WTC11 (cell line): ENCODE results near the gene GH1. TPM values are rescaled to one million over a fixed set of nuclear protein-coding genes. Genes with fewer than 3 reads are reported as not detected.

Experiments
- ATAC-seq: fragments of 200-7000 bp; cut with Tn5 transposase; 2 replicates; pipeline ENCODE4 v1.10.0; 2021; ENCODE audit warnings: mild to moderate bottlenecking, moderate library complexity
- CTCF ChIA-PET: fragments of 300-600 bp; sonication (Branson Sonifier 250); formaldehyde crosslinking; loops from one replicate; lab custom pipeline; 2021; ENCODE audit warnings: antibody characterized with exemption; lab: Charles Lee
- POLR2A ChIA-PET: fragments of 350-600 bp; sonication (Branson Sonifier 250); formaldehyde crosslinking; loops from one replicate; lab custom pipeline; 2021; ENCODE audit warnings: antibody characterized with exemption; lab: Charles Lee
- DNase-seq: peaks from one replicate; pipeline ENCODE4 v3.0.0; 2021; ENCODE audit warnings: low spot score
- H3K27ac Mint-ChIP-seq: 2 replicates; pipeline ENCODE4 v1.8.0; 2021; ENCODE audit warnings: mixed read lengths
- H3K27me3 Mint-ChIP-seq: 2 replicates; pipeline ENCODE4 v1.8.0; 2021; ENCODE audit warnings: low read depth, mild to moderate bottlenecking, moderate library complexity, mixed read lengths
- H3K36me3 Mint-ChIP-seq: 2 replicates; pipeline ENCODE4 v1.8.0; 2021; ENCODE audit warnings: mixed read lengths
- H3K4me1 Mint-ChIP-seq: 2 replicates; pipeline ENCODE4 v1.8.0; 2022; ENCODE audit warnings: mixed read lengths
- H3K4me3 Mint-ChIP-seq: 2 replicates; pipeline ENCODE4 v1.8.0; 2021; ENCODE audit warnings: mild to moderate bottlenecking, moderate library complexity, mixed read lengths
- H3K9me3 Mint-ChIP-seq: 2 replicates; pipeline ENCODE4 v1.8.0; 2021; ENCODE audit warnings: mixed read lengths
- ARID4B ChIP-seq: sonication (generic); formaldehyde crosslinking; IDR thresholded peaks from 2 replicates; pipeline ENCODE4 v1.8.0; 2023; ENCODE audit warnings: missing genetic modification reagents, mild to moderate bottlenecking, borderline replicate concordance
- CBFB ChIP-seq: sonication (generic); formaldehyde crosslinking; IDR thresholded peaks from 2 replicates; pipeline ENCODE4 v1.8.1; 2022; ENCODE audit warnings: mild to moderate bottlenecking, low read depth, missing genetic modification reagents
- EMX1 ChIP-seq: fragments of 250-450 bp; sonication (Bioruptor Pico); IDR thresholded peaks from 2 replicates; pipeline ENCODE4 v1.8.0; 2021; ENCODE audit warnings: mild to moderate bottlenecking
- ESRRA ChIP-seq: sonication (generic); formaldehyde crosslinking; IDR thresholded peaks from 2 replicates; pipeline ENCODE4 v1.8.1; 2022; ENCODE audit warnings: mild to moderate bottlenecking, missing genetic modification reagents, borderline replicate concordance
- FOXJ3 ChIP-seq: sonication (generic); formaldehyde crosslinking; IDR thresholded peaks from 2 replicates; pipeline ENCODE4 v1.9.0; 2021; ENCODE audit warnings: missing genetic modification reagents, mild to moderate bottlenecking, borderline replicate concordance
- FOXK1 ChIP-seq: sonication (generic); formaldehyde crosslinking; IDR thresholded peaks from 2 replicates; pipeline ENCODE4 v1.8.0; 2022; ENCODE audit warnings: mild to moderate bottlenecking, moderate library complexity, missing genetic modification reagents
- GABPB1 ChIP-seq: sonication (generic); formaldehyde crosslinking; IDR thresholded peaks from 2 replicates; pipeline ENCODE4 v1.8.1; 2023; ENCODE audit warnings: mild to moderate bottlenecking, missing genetic modification reagents
- GTF2I ChIP-seq: fragments of 250-450 bp; sonication (Bioruptor Pico); conservative IDR thresholded peaks from 2 replicates; pipeline ENCODE4 v1.4.0; 2021; ENCODE audit warnings: mild to moderate bottlenecking
- KAT7 ChIP-seq: sonication (generic); formaldehyde crosslinking; IDR thresholded peaks from 2 replicates; pipeline ENCODE4 v1.8.1; 2023; ENCODE audit warnings: missing genetic modification reagents, mild to moderate bottlenecking, borderline replicate concordance
- MAX ChIP-seq: sonication (generic); formaldehyde crosslinking; IDR thresholded peaks from 2 replicates; pipeline ENCODE4 v1.8.0; 2022; ENCODE audit warnings: mild to moderate bottlenecking, missing genetic modification reagents
- OVOL2 ChIP-seq: fragments of 250-450 bp; sonication (Bioruptor Pico); IDR thresholded peaks from 2 replicates; pipeline ENCODE4 v1.9.0; 2021; ENCODE audit warnings: mild to moderate bottlenecking, borderline replicate concordance
- PRRX2 ChIP-seq: fragments of 250-450 bp; sonication (Bioruptor Pico); IDR thresholded peaks from 2 replicates; pipeline ENCODE4 v1.8.0; 2021; ENCODE audit warnings: mild to moderate bottlenecking
- TCF7 ChIP-seq: sonication (generic); formaldehyde crosslinking; IDR thresholded peaks from 2 replicates; pipeline ENCODE4 v1.8.0; 2022; ENCODE audit warnings: mild to moderate bottlenecking, low read depth, missing genetic modification reagents, moderate library complexity
- ZBTB21 ChIP-seq: sonication (generic); formaldehyde crosslinking; IDR thresholded peaks from 2 replicates; pipeline ENCODE4 v1.8.1; 2023; ENCODE audit warnings: mild to moderate bottlenecking, missing genetic modification reagents, borderline replicate concordance
- ZNF263 ChIP-seq: sonication (generic); formaldehyde crosslinking; IDR thresholded peaks from 2 replicates; pipeline ENCODE4 v1.8.1; 2022; ENCODE audit warnings: low read depth, mild to moderate bottlenecking, moderate library complexity, missing genetic modification reagents
- ZNF396 ChIP-seq: fragments of 250-450 bp; sonication (Bioruptor Pico); IDR thresholded peaks from 2 replicates; pipeline ENCODE4 v1.8.0; 2021; ENCODE audit warnings: mild to moderate bottlenecking, moderate library complexity, borderline replicate concordance
- ZNF416 ChIP-seq: fragments of 250-450 bp; sonication (Bioruptor Pico); IDR thresholded peaks from 2 replicates; pipeline ENCODE4 v1.9.0; 2021; ENCODE audit warnings: mild to moderate bottlenecking, inconsistent platforms
- total RNA-seq: library from RNA; stranded (reverse); gene quantifications from 3 replicates; pipeline ENCODE4 v1.2.3, GENCODE V29; 2021
- TF ChIP-seq, protein P1 (sequence below): sonication (generic); formaldehyde crosslinking; IDR thresholded peaks from 2 replicates; pipeline ENCODE4 v1.8.1; 2023; ENCODE audit warnings: mild to moderate bottlenecking, missing genetic modification reagents, moderate library complexity
- TF ChIP-seq, protein P2 (sequence below): sonication (generic); formaldehyde crosslinking; IDR thresholded peaks from 2 replicates; pipeline ENCODE4 v1.8.0; 2023; ENCODE audit warnings: mild to moderate bottlenecking, missing genetic modification reagents
- TF ChIP-seq, protein P3 (sequence below): sonication (generic); formaldehyde crosslinking; IDR thresholded peaks from 2 replicates; pipeline ENCODE4 v1.8.1; 2022; ENCODE audit warnings: low read depth, mild to moderate bottlenecking, moderate library complexity, missing genetic modification reagents, borderline replicate concordance
- TF ChIP-seq, protein P4 (sequence below): sonication (generic); formaldehyde crosslinking; IDR thresholded peaks from 2 replicates; pipeline ENCODE4 v1.8.0; 2022; ENCODE audit warnings: mild to moderate bottlenecking, missing genetic modification reagents

Gene GH1
- total RNA-seq, 1 experiment from 2014 or later, result not detected

DNA sequence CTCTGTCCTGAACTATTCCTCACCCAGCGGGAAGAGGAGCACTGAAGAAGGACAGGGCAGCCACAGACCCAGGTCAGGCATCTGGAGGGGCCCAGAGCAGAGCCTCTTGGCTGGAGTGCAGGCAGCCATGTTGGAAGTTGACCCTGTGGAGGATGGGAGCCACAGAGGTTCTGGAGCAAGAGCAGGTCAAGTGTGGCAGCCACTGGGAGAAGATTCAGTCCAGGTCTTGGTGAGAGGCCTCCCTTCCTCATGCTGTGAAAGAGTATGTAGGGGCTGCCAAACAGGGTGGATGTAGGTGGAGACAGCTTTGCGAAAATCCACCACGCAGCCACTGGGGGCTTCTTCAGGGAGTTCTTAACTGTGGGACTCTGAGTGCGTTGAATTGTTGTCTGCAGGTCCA is 14.1 kb upstream of the GH1 start:
- ChIA-PET CTCF (interaction anchor here (1.0 to 6.3 kb wide), 7 partner anchors 10 to 201 kb away, joined by 3 to 87 read pairs (median 5); partner anchors contain the start of gene GH1), POLR2A (interaction anchor here (0.8 kb wide), 1 partner anchor 14 kb away, joined by 3 read pairs; no protein-coding TSS in a partner anchor)
- Mint-ChIP-seq H3K9me3 (no peaks in the 10 kb centered on the region), H3K36me3 (no peaks in the 10 kb centered on the region), H3K4me1 (peaks cover 22% of the 10 kb centered on the region), H3K27me3 (no peaks in the 10 kb centered on the region; the same call in 1 of the 2 replicates), H3K4me3 (no peak overlapping the region), H3K27ac (no peak overlapping the region)
- ATAC-seq, result no peak
- TF ChIP-seq ZNF396 (CRISPR knock-in tag), result no peak
- no peak for TF ChIP-seq KAT7
- TF ChIP-seq ESRRA (CRISPR knock-in tag), result no peak
- TF ChIP-seq, protein P1, sequence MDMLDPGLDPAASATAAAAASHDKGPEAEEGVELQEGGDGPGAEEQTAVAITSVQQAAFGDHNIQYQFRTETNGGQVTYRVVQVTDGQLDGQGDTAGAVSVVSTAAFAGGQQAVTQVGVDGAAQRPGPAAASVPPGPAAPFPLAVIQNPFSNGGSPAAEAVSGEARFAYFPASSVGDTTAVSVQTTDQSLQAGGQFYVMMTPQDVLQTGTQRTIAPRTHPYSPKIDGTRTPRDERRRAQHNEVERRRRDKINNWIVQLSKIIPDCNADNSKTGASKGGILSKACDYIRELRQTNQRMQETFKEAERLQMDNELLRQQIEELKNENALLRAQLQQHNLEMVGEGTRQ (CRISPR knock-in tag), result no peak
- no peak for TF ChIP-seq GABPB1
- no peak for TF ChIP-seq FOXJ3 (CRISPR knock-in tag)
- TF ChIP-seq, protein P2, sequence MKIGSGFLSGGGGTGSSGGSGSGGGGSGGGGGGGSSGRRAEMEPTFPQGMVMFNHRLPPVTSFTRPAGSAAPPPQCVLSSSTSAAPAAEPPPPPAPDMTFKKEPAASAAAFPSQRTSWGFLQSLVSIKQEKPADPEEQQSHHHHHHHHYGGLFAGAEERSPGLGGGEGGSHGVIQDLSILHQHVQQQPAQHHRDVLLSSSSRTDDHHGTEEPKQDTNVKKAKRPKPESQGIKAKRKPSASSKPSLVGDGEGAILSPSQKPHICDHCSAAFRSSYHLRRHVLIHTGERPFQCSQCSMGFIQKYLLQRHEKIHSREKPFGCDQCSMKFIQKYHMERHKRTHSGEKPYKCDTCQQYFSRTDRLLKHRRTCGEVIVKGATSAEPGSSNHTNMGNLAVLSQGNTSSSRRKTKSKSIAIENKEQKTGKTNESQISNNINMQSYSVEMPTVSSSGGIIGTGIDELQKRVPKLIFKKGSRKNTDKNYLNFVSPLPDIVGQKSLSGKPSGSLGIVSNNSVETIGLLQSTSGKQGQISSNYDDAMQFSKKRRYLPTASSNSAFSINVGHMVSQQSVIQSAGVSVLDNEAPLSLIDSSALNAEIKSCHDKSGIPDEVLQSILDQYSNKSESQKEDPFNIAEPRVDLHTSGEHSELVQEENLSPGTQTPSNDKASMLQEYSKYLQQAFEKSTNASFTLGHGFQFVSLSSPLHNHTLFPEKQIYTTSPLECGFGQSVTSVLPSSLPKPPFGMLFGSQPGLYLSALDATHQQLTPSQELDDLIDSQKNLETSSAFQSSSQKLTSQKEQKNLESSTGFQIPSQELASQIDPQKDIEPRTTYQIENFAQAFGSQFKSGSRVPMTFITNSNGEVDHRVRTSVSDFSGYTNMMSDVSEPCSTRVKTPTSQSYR (CRISPR knock-in tag), result no peak
- TF ChIP-seq, protein P3, sequence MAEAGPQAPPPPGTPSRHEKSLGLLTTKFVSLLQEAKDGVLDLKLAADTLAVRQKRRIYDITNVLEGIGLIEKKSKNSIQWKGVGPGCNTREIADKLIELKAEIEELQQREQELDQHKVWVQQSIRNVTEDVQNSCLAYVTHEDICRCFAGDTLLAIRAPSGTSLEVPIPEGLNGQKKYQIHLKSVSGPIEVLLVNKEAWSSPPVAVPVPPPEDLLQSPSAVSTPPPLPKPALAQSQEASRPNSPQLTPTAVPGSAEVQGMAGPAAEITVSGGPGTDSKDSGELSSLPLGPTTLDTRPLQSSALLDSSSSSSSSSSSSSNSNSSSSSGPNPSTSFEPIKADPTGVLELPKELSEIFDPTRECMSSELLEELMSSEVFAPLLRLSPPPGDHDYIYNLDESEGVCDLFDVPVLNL, result no peak
- no peak for TF ChIP-seq EMX1 (CRISPR knock-in tag)
- TF ChIP-seq, protein P4, sequence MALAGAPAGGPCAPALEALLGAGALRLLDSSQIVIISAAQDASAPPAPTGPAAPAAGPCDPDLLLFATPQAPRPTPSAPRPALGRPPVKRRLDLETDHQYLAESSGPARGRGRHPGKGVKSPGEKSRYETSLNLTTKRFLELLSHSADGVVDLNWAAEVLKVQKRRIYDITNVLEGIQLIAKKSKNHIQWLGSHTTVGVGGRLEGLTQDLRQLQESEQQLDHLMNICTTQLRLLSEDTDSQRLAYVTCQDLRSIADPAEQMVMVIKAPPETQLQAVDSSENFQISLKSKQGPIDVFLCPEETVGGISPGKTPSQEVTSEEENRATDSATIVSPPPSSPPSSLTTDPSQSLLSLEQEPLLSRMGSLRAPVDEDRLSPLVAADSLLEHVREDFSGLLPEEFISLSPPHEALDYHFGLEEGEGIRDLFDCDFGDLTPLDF, result no peak
- no peak for TF ChIP-seq PRRX2 (CRISPR knock-in tag)
- DNase-seq, result no peak

- TF ChIP-seq CBFB (CRISPR knock-in tag) (no peak), TCF7 (CRISPR knock-in tag) (no peak), OVOL2 (CRISPR knock-in tag) (no peak), ARID4B (CRISPR knock-in tag) (no peak), FOXK1 (CRISPR knock-in tag) (no peak), ZBTB21 (CRISPR knock-in tag) (no peak), ZNF416 (no peak), FOXJ3 (CRISPR knock-in tag) (no peak), MAX (CRISPR knock-in tag) (no peak), GTF2I (CRISPR knock-in tag) (no peak), ZNF263 (CRISPR knock-in tag) (no peak)
- TF ChIP-seq, protein P4, result no peak
- H3K27ac Mint-ChIP-seq, result no peak within 1 kb of the TSS
- H3K9me3 Mint-ChIP-seq, result no peaks in the 10 kb centered on the region
- CTCF ChIA-PET, result interaction anchor here (1.0 to 6.3 kb wide), 8 partner anchors 9 to 202 kb away, joined by 3 to 87 read pairs (median 10); partner anchors contain the start of genes CSHL1 and GH1
- POLR2A ChIA-PET, result interaction anchor here (0.8 kb wide), 1 partner anchor 15 kb away, joined by 3 read pairs; no protein-coding TSS in a partner anchor
- no peak for ATAC-seq
- no peak within 1 kb of the TSS for H3K4me3 Mint-ChIP-seq
- H3K4me1 Mint-ChIP-seq, result peaks cover 18% of the 10 kb centered on the region
- no peaks in the 10 kb centered on the region; the same call in 1 of the 2 replicates for H3K27me3 Mint-ChIP-seq
- DNase-seq, result no peak
- no peaks in the 10 kb centered on the region for H3K36me3 Mint-ChIP-seq
Measured at GRCh38 chr17:63931981-63932561, 13.4 kb upstream of the GH1 start, which contains the start of gene CD79B. TSS of gene CD79B (minus strand) at chr17:63932331. CDS start at chr17:63932261, 70 bp downstream.
